ENCODE measurements around the gene SERGEF.

DNA sequence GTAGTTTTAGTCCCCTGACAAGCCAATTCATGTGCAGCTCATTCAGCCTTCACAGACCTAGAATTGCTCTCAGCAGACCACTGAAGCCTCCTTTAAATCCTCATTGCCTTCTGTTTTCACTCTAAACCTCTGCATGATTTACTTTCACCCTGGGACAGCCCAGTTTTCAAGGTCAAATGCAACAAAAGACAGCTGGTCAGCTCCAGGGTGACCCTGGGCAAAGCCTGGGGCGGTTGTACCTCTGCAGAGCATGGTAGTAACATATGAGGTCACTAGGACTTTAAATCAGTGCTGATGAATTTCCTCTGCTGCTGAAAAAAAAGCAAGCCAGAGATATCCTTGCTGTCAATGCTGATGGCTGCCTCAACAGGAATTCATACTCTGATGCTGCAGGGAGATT lies 62.2 kb downstream of the SERGEF start:
- TF ChIP-seq POLR2A (IDR thresholded peaks at IDR 0.05; ENCODE audit: low read depth, low read length): no peak
- no peak for TF ChIP-seq PAX5 (IDR thresholded peaks at IDR 0.05; ENCODE audit: insufficient read depth, low read length, severe bottlenecking)
- TF ChIP-seq POLR2AphosphoS5 (IDR thresholded peaks at IDR 0.05; ENCODE audit: low read depth, low read length): no peak
- TF ChIP-seq POU2F2 (IDR thresholded peaks at IDR 0.05; ENCODE audit: low read depth, low read length): no peak
